DND-41 (cell line): ENCODE data around the gene SDHC.

ENCODE experiments used
- EZH2 ChIP-seq: IDR thresholded peaks from 3 replicates; pipeline ENCODE4 v1.6.1; 2012; ENCODE audit warnings: borderline replicate concordance, low read depth, mild to moderate bottlenecking, moderate library complexity, low read length, inconsistent platforms; ENCODE audit not compliant: severe bottlenecking
- TF ChIP-seq, protein P1 (sequence below): IDR thresholded peaks from 2 replicates; pipeline ENCODE4 v1.5.1; 2012; ENCODE audit warnings: borderline replicate concordance, low read length, moderate library complexity, mild to moderate bottlenecking; ENCODE audit not compliant: poor library complexity, severe bottlenecking; ENCODE audit errors: extremely low read depth

GRCh38 chr1:161309868-161310267, 4.3 kb upstream of the SDHC start, which contains the start of gene MPZ:
- TF ChIP-seq, protein P1, sequence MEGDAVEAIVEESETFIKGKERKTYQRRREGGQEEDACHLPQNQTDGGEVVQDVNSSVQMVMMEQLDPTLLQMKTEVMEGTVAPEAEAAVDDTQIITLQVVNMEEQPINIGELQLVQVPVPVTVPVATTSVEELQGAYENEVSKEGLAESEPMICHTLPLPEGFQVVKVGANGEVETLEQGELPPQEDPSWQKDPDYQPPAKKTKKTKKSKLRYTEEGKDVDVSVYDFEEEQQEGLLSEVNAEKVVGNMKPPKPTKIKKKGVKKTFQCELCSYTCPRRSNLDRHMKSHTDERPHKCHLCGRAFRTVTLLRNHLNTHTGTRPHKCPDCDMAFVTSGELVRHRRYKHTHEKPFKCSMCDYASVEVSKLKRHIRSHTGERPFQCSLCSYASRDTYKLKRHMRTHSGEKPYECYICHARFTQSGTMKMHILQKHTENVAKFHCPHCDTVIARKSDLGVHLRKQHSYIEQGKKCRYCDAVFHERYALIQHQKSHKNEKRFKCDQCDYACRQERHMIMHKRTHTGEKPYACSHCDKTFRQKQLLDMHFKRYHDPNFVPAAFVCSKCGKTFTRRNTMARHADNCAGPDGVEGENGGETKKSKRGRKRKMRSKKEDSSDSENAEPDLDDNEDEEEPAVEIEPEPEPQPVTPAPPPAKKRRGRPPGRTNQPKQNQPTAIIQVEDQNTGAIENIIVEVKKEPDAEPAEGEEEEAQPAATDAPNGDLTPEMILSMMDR, result no peak
- no peak for TF ChIP-seq EZH2
